ENCODE results near the gene SIX3.

Gene SIX3

GRCh38 chr2:44939106-44940048 lies 2.1 kb upstream of the SIX3 start:
- no peak for DNase-seq (ENCODE audit: low read depth)
- H3K4me3 ChIP-seq (ENCODE audit: low read length) = no peak overlapping the region
- TF ChIP-seq CTCF (IDR thresholded peaks at IDR 0.05; ENCODE audit: insufficient read depth, low read depth, low read length, missing control alignments) = no peak

- no peak overlapping the region for H3K4me3 ChIP-seq (ENCODE audit: low read length)
- no peak for DNase-seq (ENCODE audit: low read depth)
- TF ChIP-seq CTCF (IDR thresholded peaks at IDR 0.05; ENCODE audit: insufficient read depth, low read depth, low read length, missing control alignments) = no peak
Observed at GRCh38 chr2:44940049-44940494, 1.4 kb upstream of the SIX3 start.

- no peak for DNase-seq (ENCODE audit: low read depth)
- no peak for TF ChIP-seq CTCF (IDR thresholded peaks at IDR 0.05; ENCODE audit: insufficient read depth, low read depth, low read length, missing control alignments)
- no peak overlapping the region for H3K4me3 ChIP-seq (ENCODE audit: low read length)
Observed at GRCh38 chr2:44940732-44941464, 604 bp upstream of the SIX3 start.

GRCh38 chr2:44942304-44943030 lies 965 bp downstream of the SIX3 start:
- no peak for DNase-seq (ENCODE audit: low read depth)

GRCh38 chr2:44943031-44943692 lies 1.7 kb downstream of the SIX3 start:
- no peak overlapping the region for H3K4me3 ChIP-seq (ENCODE audit: low read length)
- DNase-seq (ENCODE audit: low read depth) = no peak

More at GRCh38 chr2:44942304-44943030, 965 bp downstream of the SIX3 start:
- TF ChIP-seq CTCF (IDR thresholded peaks at IDR 0.05; ENCODE audit: insufficient read depth, low read depth, low read length, missing control alignments) = no peak
- H3K4me3 ChIP-seq (ENCODE audit: low read length) = no peak overlapping the region

More at GRCh38 chr2:44943031-44943692, 1.7 kb downstream of the SIX3 start:
- no peak for TF ChIP-seq CTCF (IDR thresholded peaks at IDR 0.05; ENCODE audit: insufficient read depth, low read depth, low read length, missing control alignments)

All from epithelial cell of esophagus (primary cell).